Dedifferentiated amniotic fluid mesenchymal stem cell (primary cell): ENCODE measurements around the gene LMBR1.
"Not testable (repeated sequence)": the region's sequence is repeated elsewhere in the genome, so short reads cannot be mapped to it uniquely, and the experiment has no call there.

ENCODE experiments used
- DNase-seq: peaks from one replicate; pipeline ENCODE4 v3.0.0-alpha.2; 2016; ENCODE audit errors: extremely low spot score

The LMBR1 gene

GRCh38 chr7:156655251-156655650 lies 237.7 kb downstream of the LMBR1 start:
- no peak for DNase-seq

GRCh38 chr7:156654511-156655234 lies 238.3 kb downstream of the LMBR1 start:
- DNase-seq, result no peak

- no peak for DNase-seq
Measured at GRCh38 chr7:156652886-156653568, 240.0 kb downstream of the LMBR1 start.

- no peak for DNase-seq
Measured at GRCh38 chr7:156651474-156651873, 241.5 kb downstream of the LMBR1 start.

- DNase-seq, result no peak
Measured at GRCh38 chr7:156650042-156650441, 242.9 kb downstream of the LMBR1 start.

- DNase-seq, result not testable (repeated sequence)
Measured at GRCh38 chr7:156647330-156647729, 245.7 kb downstream of the LMBR1 start.

- no peak for DNase-seq
Measured at GRCh38 chr7:156642306-156643045, 250.5 kb downstream of the LMBR1 start.

GRCh38 chr7:156640949-156641485 lies 252.0 kb downstream of the LMBR1 start:
- DNase-seq, result peak; percentile 15

- DNase-seq, result peak; percentile 83
Measured at GRCh38 chr7:156640257-156640948, 252.6 kb downstream of the LMBR1 start, which contains the start of gene RNF32. Gene RNF32 (plus strand): TSS chr7:156640774. CDS start chr7:156643878, 3,104 bp downstream.

- no peak for DNase-seq
Measured at GRCh38 chr7:156639426-156640256, 253.3 kb downstream of the LMBR1 start.

GRCh38 chr7:156638443-156639077 lies 254.4 kb downstream of the LMBR1 start:
- no peak for DNase-seq

GRCh38 chr7:156637093-156637492 lies 255.9 kb downstream of the LMBR1 start:
- DNase-seq, result not testable (repeated sequence)

GRCh38 chr7:156635529-156636385 lies 257.2 kb downstream of the LMBR1 start:
- DNase-seq, result no peak

- DNase-seq, result no peak
Measured at GRCh38 chr7:156634117-156634516, 258.9 kb downstream of the LMBR1 start.

GRCh38 chr7:156629873-156630272 lies 263.1 kb downstream of the LMBR1 start:
- no peak for DNase-seq

- no peak for DNase-seq
Measured at GRCh38 chr7:156628562-156628961, 264.4 kb downstream of the LMBR1 start.
